Karpas-422 (cell line): Measurements from ENCODE around the gene RGS10. TPM values are rescaled to one million over a fixed set of nuclear protein-coding genes. Genes with fewer than 3 reads are reported as not detected.

Experiments used
- DNase-seq: peaks from one replicate; pipeline ENCODE4 v3.0.0-alpha.2; 2015
- H2AFZ ChIP-seq: fragments of 200-600 bp; sonication (generic); 2 replicates; pipeline ENCODE4 v1.6.1; 2014; ENCODE audit warnings: antibody characterized with exemption, low read length, mixed read lengths
- H3K27ac ChIP-seq: fragments of 200-600 bp; sonication (generic); 2 replicates; pipeline ENCODE4 v1.5.1; 2014; ENCODE audit warnings: mild to moderate bottlenecking, low read length, moderate library complexity
- H3K27me3 ChIP-seq: fragments of 200-600 bp; sonication (generic); 2 replicates; pipeline ENCODE4 v1.6.1; 2014; ENCODE audit warnings: low read length, mixed read lengths
- H3K36me3 ChIP-seq: fragments of 200-600 bp; sonication (generic); 2 replicates; pipeline ENCODE4 v1.6.1; 2014; ENCODE audit warnings: low read length, mixed read lengths; ENCODE audit not compliant: insufficient read depth
- H3K4me1 ChIP-seq: fragments of 200-600 bp; sonication (generic); 2 replicates; pipeline ENCODE4 v1.6.1; 2014; ENCODE audit warnings: mild to moderate bottlenecking, low read length, mixed read lengths
- H3K4me2 ChIP-seq: fragments of 200-600 bp; sonication (generic); 2 replicates; pipeline ENCODE4 v1.6.1; 2014; ENCODE audit warnings: low read length, low read depth, mild to moderate bottlenecking; ENCODE audit not compliant: poor library complexity, severe bottlenecking
- H3K4me3 ChIP-seq: fragments of 200-600 bp; sonication (generic); 2 replicates; pipeline ENCODE4 v1.5.1; 2014; ENCODE audit warnings: mild to moderate bottlenecking, antibody characterized with exemption, low read length, mixed read lengths
- H3K79me2 ChIP-seq: fragments of 200-600 bp; sonication (generic); 2 replicates; pipeline ENCODE4 v1.6.1; 2014; ENCODE audit warnings: mild to moderate bottlenecking, low read length, mixed read lengths
- H3K9ac ChIP-seq: fragments of 200-600 bp; sonication (generic); 2 replicates; pipeline ENCODE4 v1.6.0; 2014; ENCODE audit warnings: low read length
- H3K9me2 ChIP-seq: fragments of 200-600 bp; sonication (generic), shearing (Covaris generic); replicated peaks from 2 replicates; pipeline ENCODE4 v1.6.0; 2014; ENCODE audit warnings: mild to moderate bottlenecking, low read length, moderate library complexity; ENCODE audit not compliant: insufficient read depth
- H3K9me3 ChIP-seq: fragments of 300-700, 200-600 bp; sonication (generic); 2 replicates; pipeline ENCODE4 v1.6.1; 2014; ENCODE audit warnings: low read length, mixed read lengths
- H4K20me1 ChIP-seq: fragments of 200-600 bp; sonication (generic); 2 replicates; pipeline ENCODE4 v1.6.1; 2014; ENCODE audit warnings: mild to moderate bottlenecking, antibody characterized with exemption, low read length, low read depth; ENCODE audit not compliant: insufficient read depth
- total RNA-seq: library from RNA; depleted of rRNA; stranded (reverse); fragments of >200 nt; shearing (Covaris generic); gene quantifications from 2 replicates; pipeline ENCODE4 v1.2.3, GENCODE V29; 2014; ENCODE audit warnings: low replicate concordance

RGS10 gene
- total RNA-seq, 1 experiment from 2014 or later: 78.0 TPM

DNA sequence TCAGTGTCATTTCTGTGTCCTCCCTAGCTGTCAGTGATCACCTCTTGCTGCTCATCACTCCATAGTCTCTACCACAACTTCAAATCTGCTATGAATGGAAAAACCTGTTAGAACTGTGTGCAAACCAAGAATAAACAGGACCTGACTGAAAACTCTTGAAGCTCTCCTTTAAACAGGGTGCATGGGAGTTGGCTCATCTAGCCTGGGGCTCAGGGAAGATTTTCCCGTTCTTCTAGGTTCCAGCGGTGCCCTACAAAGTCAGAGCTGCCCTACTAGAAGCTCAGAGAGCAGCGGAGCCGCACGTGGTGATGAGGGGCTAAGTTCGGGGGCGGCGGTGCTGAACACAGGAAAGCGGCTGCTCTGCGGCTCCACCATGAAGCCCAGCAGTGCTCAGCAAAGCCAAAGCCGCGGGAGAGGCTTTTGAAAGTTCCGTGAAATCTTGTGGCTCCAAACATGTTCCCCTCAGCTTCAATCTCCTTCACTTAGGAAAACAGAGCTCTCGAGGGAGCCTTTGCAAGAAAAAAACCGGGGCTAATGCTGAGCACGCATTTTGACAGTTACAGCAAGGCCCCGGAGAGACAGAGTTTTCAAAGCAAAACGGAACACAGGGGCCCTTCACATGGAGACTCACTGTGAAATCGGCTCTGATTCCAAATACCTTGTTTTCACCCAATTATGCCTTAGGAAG, 30.5 kb downstream of the RGS10 start:
- Histone ChIP-seq H4K20me1 (no peaks in the 10 kb centered on the region), H3K27ac (no peak overlapping the region), H3K4me2 (no peak overlapping the region), H3K4me3 (no peak overlapping the region), H2AFZ (no peak overlapping the region), H3K79me2 (no peaks in the 10 kb centered on the region), H3K9me2 (no peaks in the 10 kb centered on the region), H3K4me1 (peaks cover 8% of the 10 kb centered on the region), H3K27me3 (no peaks in the 10 kb centered on the region), H3K9me3 (no peaks in the 10 kb centered on the region), H3K9ac (no peak overlapping the region), H3K36me3 (no peaks in the 10 kb centered on the region)
- DNase-seq: no peak

DNA sequence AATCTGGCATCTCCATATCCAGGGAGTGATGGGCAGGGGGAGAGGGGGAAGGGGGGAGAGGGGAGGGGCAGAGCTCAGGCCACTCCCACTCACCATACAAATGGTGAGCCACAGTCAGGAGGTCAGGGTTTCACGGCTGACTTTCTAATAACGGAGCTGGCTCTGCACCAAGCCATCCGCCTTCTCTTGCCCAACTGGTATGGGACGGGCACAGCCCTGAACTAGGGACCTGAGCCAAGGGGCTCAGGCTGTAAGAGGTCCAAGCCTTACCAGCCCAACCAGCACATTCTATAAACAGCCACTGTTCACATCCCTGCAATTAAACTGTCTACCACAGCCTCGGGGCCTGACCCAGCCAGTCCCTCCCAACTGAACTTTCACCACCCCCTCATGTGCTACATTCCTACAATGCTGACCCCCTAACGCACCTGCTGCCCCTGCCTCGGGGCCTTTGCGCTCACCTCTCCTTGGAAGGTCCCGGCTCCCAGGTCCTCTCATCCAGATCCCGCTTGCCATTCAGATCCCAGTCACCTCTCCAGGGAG, 32.5 kb downstream of the RGS10 start:
- no peaks in the 10 kb centered on the region for H3K4me1 ChIP-seq
- no peaks in the 10 kb centered on the region for H3K36me3 ChIP-seq
- no peak overlapping the region for H3K27ac ChIP-seq

DNA sequence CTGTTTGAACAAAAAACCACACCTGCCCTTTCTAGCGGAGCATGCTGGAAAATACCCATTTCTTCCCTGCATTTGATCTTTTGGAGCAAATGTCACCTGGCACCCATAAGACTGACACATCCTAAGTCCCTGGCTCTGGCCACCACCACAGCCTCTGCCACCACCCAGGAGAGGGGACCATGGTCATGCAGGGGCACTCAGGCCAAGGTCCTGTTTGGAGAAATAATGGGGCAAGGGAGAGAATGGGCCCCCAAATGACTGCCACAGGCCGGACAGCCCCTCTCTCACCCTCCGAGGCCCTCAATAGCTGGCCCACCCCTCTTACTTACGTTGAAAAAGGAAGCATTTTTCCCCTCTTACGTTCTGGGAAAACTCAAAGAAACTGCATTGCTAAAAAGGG, 35.4 kb downstream of the RGS10 start:
- Histone ChIP-seq H3K4me1 (no peaks in the 10 kb centered on the region), H3K4me3 (no peak overlapping the region), H3K79me2 (no peaks in the 10 kb centered on the region), H2AFZ (no peak overlapping the region), H3K9me2 (no peaks in the 10 kb centered on the region), H3K36me3 (no peaks in the 10 kb centered on the region), H3K27me3 (no peaks in the 10 kb centered on the region), H3K4me2 (no peak overlapping the region), H3K9me3 (no peaks in the 10 kb centered on the region), H3K27ac (no peak overlapping the region), H4K20me1 (no peaks in the 10 kb centered on the region), H3K9ac (no peak overlapping the region)
- DNase-seq: no peak

More for the DNA sequence above, 32.5 kb downstream of the RGS10 start:
- DNase-seq: no peak
- Histone ChIP-seq H3K9me3 (no peaks in the 10 kb centered on the region), H3K79me2 (no peaks in the 10 kb centered on the region), H4K20me1 (no peaks in the 10 kb centered on the region), H3K9ac (no peak overlapping the region), H3K27me3 (no peaks in the 10 kb centered on the region), H3K4me2 (no peak overlapping the region), H3K9me2 (no peaks in the 10 kb centered on the region), H2AFZ (no peak overlapping the region), H3K4me3 (no peak overlapping the region)

DNA sequence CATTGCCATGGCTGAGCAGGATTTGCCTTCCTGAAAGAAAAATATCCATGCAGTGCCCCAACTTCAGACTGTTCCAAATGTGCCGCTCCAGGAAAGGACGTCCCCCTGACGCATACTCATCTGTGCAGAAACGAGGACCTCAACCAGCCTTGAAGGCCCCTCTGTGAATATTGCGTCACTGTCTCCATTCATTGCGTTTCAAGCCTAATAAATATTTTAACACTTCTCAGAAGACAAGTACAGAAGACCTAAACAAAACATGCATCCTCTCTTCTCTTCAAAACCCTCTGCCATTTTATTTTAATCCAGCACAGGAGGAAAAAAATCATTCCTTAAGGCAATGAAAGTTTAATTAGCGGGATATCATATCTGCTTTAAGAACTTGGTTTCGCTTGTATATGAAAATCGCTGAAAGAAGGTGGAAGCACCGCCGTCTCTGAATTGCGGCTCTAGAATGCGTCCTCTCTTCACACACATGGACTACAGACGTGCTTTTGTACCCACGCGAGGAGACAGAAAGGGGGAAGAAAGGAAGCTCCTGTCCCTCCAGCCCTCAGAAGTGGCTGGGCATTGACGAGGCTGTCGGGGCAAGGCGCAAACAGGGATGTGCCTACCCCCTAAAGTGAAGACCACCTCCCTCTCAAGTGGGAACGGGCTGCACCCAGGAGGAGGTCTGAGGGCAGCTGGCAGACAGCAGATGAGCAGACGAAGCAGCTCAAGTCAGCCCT, 36.8 kb downstream of the RGS10 start:
- Histone ChIP-seq H3K79me2 (no peaks in the 10 kb centered on the region), H3K36me3 (no peaks in the 10 kb centered on the region), H2AFZ (no peak overlapping the region), H3K9me3 (no peaks in the 10 kb centered on the region), H3K9ac (no peak overlapping the region), H3K4me1 (no peaks in the 10 kb centered on the region), H4K20me1 (no peaks in the 10 kb centered on the region), H3K27me3 (no peaks in the 10 kb centered on the region), H3K4me3 (no peak overlapping the region), H3K27ac (no peak overlapping the region), H3K9me2 (no peaks in the 10 kb centered on the region), H3K4me2 (no peak overlapping the region)
- no peak for DNase-seq

DNA sequence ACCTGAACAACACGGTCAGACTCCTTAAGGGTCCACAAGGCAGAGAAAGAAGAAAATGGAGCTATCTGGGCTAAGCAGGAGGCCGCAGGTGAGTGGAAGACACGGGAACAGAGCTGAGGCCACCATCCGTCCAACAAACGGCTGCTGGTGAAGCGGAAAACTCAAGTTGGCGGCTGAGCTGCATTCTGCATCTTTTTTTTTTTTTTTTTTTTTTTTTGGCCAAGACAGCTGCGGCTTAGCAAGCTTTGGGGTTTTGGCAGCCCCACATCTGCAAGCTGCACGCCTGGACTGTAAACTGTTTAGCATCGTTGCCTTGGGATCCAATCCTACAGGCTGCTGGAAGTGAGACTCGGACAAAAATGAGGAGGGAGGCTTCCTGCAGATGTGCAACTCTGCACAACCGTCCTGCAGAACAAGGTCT, 37.4 kb downstream of the RGS10 start:
- no peaks in the 10 kb centered on the region for H3K9me3 ChIP-seq
- H3K79me2 ChIP-seq: no peaks in the 10 kb centered on the region
- H3K9ac ChIP-seq: no peak overlapping the region
- no peaks in the 10 kb centered on the region for H3K27me3 ChIP-seq
- no peak overlapping the region for H2AFZ ChIP-seq
- no peak for DNase-seq
- H3K4me3 ChIP-seq: no peak overlapping the region
- no peak overlapping the region for H3K27ac ChIP-seq
- H3K36me3 ChIP-seq: no peaks in the 10 kb centered on the region
- no peaks in the 10 kb centered on the region for H3K9me2 ChIP-seq
- no peaks in the 10 kb centered on the region for H4K20me1 ChIP-seq
- H3K4me1 ChIP-seq: no peaks in the 10 kb centered on the region
- no peak overlapping the region for H3K4me2 ChIP-seq

DNA sequence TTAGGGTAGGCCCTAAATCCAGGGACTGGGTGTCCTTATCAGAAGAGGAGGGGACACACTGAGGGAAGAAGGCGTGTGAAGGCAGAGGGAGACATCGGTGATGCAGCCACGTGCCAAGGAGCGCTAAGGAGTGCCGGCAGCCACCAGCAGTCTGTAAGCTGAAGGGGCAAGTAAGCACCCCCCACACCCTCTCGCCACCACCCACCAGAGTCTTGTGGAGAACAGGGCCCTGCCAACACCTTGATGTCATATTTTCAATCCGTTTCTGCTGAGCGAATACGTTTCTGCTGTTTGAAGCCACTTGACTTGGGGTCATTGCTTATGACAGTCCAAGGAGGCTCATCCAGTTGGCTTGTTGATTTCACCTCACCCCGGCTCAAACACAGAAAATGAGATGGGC, 37.9 kb downstream of the RGS10 start:
- no peak for DNase-seq
- Histone ChIP-seq H3K27ac (no peak overlapping the region), H3K9ac (no peak overlapping the region), H3K9me2 (no peaks in the 10 kb centered on the region), H3K36me3 (no peaks in the 10 kb centered on the region), H3K4me3 (no peak overlapping the region), H3K4me2 (no peak overlapping the region), H2AFZ (no peak overlapping the region), H4K20me1 (no peaks in the 10 kb centered on the region), H3K9me3 (no peaks in the 10 kb centered on the region), H3K79me2 (no peaks in the 10 kb centered on the region), H3K4me1 (no peaks in the 10 kb centered on the region), H3K27me3 (no peaks in the 10 kb centered on the region)

DNA sequence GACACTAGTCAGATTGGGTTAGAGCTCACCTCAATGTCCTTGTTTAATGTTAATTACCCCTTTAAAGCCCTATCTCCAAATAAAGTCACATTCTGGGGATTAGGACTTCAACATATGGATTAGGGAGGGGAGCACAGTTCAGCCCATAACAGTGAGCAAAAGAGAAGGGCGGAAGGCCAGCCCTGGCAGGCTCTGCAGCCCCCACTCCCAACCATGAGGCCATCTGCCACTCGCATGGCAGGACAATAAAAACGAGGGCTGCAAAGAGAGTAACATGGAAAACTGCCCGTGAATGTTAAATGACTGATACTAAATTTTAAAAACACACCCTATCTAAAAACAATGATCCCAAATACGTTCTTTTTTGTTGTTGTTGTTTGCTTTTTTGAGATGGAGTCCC, 38.7 kb downstream of the RGS10 start:
- Histone ChIP-seq H3K36me3 (no peaks in the 10 kb centered on the region), H3K9ac (no peak overlapping the region), H3K27ac (no peak overlapping the region), H3K79me2 (no peaks in the 10 kb centered on the region), H2AFZ (no peak overlapping the region), H3K9me2 (no peaks in the 10 kb centered on the region), H3K4me1 (no peaks in the 10 kb centered on the region), H3K27me3 (no peaks in the 10 kb centered on the region), H3K4me2 (no peak overlapping the region), H3K4me3 (no peak overlapping the region), H3K9me3 (no peaks in the 10 kb centered on the region), H4K20me1 (no peaks in the 10 kb centered on the region)
- no peak for DNase-seq

DNA sequence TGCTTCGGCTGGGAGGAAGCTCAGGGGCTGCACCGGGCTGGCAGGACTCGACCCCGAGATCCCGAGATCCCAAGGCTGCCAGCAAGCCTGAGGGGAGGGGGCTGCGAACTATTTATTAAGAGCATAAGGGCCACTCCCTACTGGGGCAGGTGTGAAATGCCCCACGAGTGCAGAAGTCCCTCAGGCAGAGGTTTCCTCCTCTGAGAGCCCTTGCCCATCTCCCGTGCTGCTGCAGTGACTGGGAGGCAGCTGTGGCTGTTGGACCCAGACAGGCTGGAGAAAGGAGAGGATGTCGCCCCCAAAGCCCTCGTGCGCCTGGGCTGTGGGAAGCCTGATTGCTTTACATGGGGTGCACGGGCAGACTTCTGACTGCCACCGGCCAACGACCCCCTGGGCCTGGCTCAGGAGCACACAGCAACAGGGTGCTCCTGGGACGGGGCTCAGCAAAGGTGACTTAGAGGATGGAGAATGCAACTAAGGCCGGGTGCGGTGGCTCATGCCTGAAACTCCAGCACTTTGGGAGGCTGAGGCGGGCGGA, 39.8 kb downstream of the RGS10 start:
- no peaks in the 10 kb centered on the region for H3K79me2 ChIP-seq
- H3K4me2 ChIP-seq: no peak overlapping the region
- H3K36me3 ChIP-seq: no peaks in the 10 kb centered on the region
- no peaks in the 10 kb centered on the region for H3K9me2 ChIP-seq
- no peak for DNase-seq
- H3K27me3 ChIP-seq: no peaks in the 10 kb centered on the region
- H3K27ac ChIP-seq: no peak overlapping the region
- no peaks in the 10 kb centered on the region for H3K4me1 ChIP-seq
- no peaks in the 10 kb centered on the region for H3K9me3 ChIP-seq
- no peak overlapping the region for H3K4me3 ChIP-seq
- H3K9ac ChIP-seq: no peak overlapping the region
- H4K20me1 ChIP-seq: no peaks in the 10 kb centered on the region
- H2AFZ ChIP-seq: no peak overlapping the region
